ENCODE measurements around the gene C3.
A peak's percentile ranks its signal among the peaks of the same experiment; 100 is the strongest.

The C3 gene

GRCh38 chr19:6720369-6721137, at the start of gene C3:
Gene C3 (minus strand): TSS chr19:6720650. CDS start chr19:6720589, 61 bp downstream.
- TF ChIP-seq CTCF (IDR thresholded peaks at IDR 0.05), result no peak
- no peak for TF ChIP-seq ZFX (IDR thresholded peaks at IDR 0.05; ENCODE audit: borderline replicate concordance)
- H3K27ac ChIP-seq, result no peak within 1 kb of the TSS

GRCh38 chr19:6769006-6769619, 48.7 kb upstream of the C3 start:
- peak; percentile 48 for TF ChIP-seq CTCF (IDR thresholded peaks at IDR 0.05)
- TF ChIP-seq ZFX (IDR thresholded peaks at IDR 0.05; ENCODE audit: borderline replicate concordance), result no peak
- no peak overlapping the region for H3K27ac ChIP-seq

GRCh38 chr19:6768236-6768785, 47.9 kb upstream of the C3 start:
- no peak overlapping the region for H3K27ac ChIP-seq
- no peak for TF ChIP-seq ZFX (IDR thresholded peaks at IDR 0.05; ENCODE audit: borderline replicate concordance)
- TF ChIP-seq CTCF (IDR thresholded peaks at IDR 0.05), result no peak

- no peak for TF ChIP-seq ZFX (IDR thresholded peaks at IDR 0.05; ENCODE audit: borderline replicate concordance)
- no peak for TF ChIP-seq CTCF (IDR thresholded peaks at IDR 0.05)
- peak within 1 kb of the TSS; percentile 78 for H3K27ac ChIP-seq
Observed at GRCh38 chr19:6767357-6768235, 47.1 kb upstream of the C3 start, which contains the start of gene SH2D3A. Gene SH2D3A (minus strand): TSS chr19:6767435. CDS start chr19:6763748, 3,687 bp downstream.

GRCh38 chr19:6767081-6767356, 46.6 kb upstream of the C3 start:
- TF ChIP-seq CTCF (IDR thresholded peaks at IDR 0.05) (no peak), ZFX (IDR thresholded peaks at IDR 0.05; ENCODE audit: borderline replicate concordance) (no peak)
- peak overlapping the region; percentile 78 for H3K27ac ChIP-seq

- TF ChIP-seq CTCF (IDR thresholded peaks at IDR 0.05), result no peak
Observed at GRCh38 chr19:6766357-6767080, 46.1 kb upstream of the C3 start.

More at GRCh38 chr19:6766357-6767080, 46.1 kb upstream of the C3 start:
- peak overlapping the region; percentile 78 for H3K27ac ChIP-seq

All from 22Rv1 (cell line).